ENCODE measurements around the gene XRCC4. TPM values are rescaled to one million over a fixed set of nuclear protein-coding genes. Genes with fewer than 3 reads are reported as not detected.

XRCC4 gene
- total RNA-seq, 1 experiment from 2014 or later, result 15.6 TPM

- in situ Hi-C loops (cut with HindIII; ENCODE audit: low pct_unique_long_range_greater_than_20kb, low sequenced_read_pairs), result no loop called here
- DNase-seq (ENCODE audit: low read depth), result no peak
Measured at GRCh38 chr5:83099445-83099844, 22.1 kb downstream of the XRCC4 start.

- DNase-seq (ENCODE audit: low read depth), result no peak
- in situ Hi-C loops (cut with HindIII; ENCODE audit: low pct_unique_long_range_greater_than_20kb, low sequenced_read_pairs), result no loop called here
Measured at GRCh38 chr5:83101514-83101913, 24.2 kb downstream of the XRCC4 start.

- no peak for DNase-seq (ENCODE audit: low read depth)
- in situ Hi-C loops (cut with HindIII; ENCODE audit: low pct_unique_long_range_greater_than_20kb, low sequenced_read_pairs), result no loop called here
Measured at GRCh38 chr5:83102364-83102980, 25.1 kb downstream of the XRCC4 start.

GRCh38 chr5:83104021-83104420, 26.7 kb downstream of the XRCC4 start:
- no peak for DNase-seq (ENCODE audit: low read depth)
- in situ Hi-C loops (cut with HindIII; ENCODE audit: low pct_unique_long_range_greater_than_20kb, low sequenced_read_pairs), result no loop called here

GRCh38 chr5:83107692-83108420, 30.5 kb downstream of the XRCC4 start:
- DNase-seq (ENCODE audit: low read depth), result no peak
- in situ Hi-C loops (cut with HindIII; ENCODE audit: low pct_unique_long_range_greater_than_20kb, low sequenced_read_pairs), result no loop called here

- no peak for DNase-seq (ENCODE audit: low read depth)
- in situ Hi-C loops (cut with HindIII; ENCODE audit: low pct_unique_long_range_greater_than_20kb, low sequenced_read_pairs), result no loop called here
Measured at GRCh38 chr5:83109380-83109779, 32.0 kb downstream of the XRCC4 start.

- DNase-seq (ENCODE audit: low read depth), result no peak
- in situ Hi-C loops (cut with HindIII; ENCODE audit: low pct_unique_long_range_greater_than_20kb, low sequenced_read_pairs), result no loop called here
Measured at GRCh38 chr5:83115816-83116215, 38.5 kb downstream of the XRCC4 start.

- in situ Hi-C loops (cut with HindIII; ENCODE audit: low pct_unique_long_range_greater_than_20kb, low sequenced_read_pairs), result no loop called here
- no peak for DNase-seq (ENCODE audit: low read depth)
Measured at GRCh38 chr5:83118471-83118870, 41.1 kb downstream of the XRCC4 start.

GRCh38 chr5:83118976-83119375, 41.6 kb downstream of the XRCC4 start:
- in situ Hi-C loops (cut with HindIII; ENCODE audit: low pct_unique_long_range_greater_than_20kb, low sequenced_read_pairs), result no loop called here
- no peak for DNase-seq (ENCODE audit: low read depth)

- DNase-seq (ENCODE audit: low read depth), result no peak
- in situ Hi-C loops (cut with HindIII; ENCODE audit: low pct_unique_long_range_greater_than_20kb, low sequenced_read_pairs), result no loop called here
Measured at GRCh38 chr5:83124593-83124992, 47.2 kb downstream of the XRCC4 start.

GRCh38 chr5:83125560-83125959, 48.2 kb downstream of the XRCC4 start:
- in situ Hi-C loops (cut with HindIII; ENCODE audit: low pct_unique_long_range_greater_than_20kb, low sequenced_read_pairs), result no loop called here
- DNase-seq (ENCODE audit: low read depth), result no peak

GRCh38 chr5:83126501-83126900, 49.2 kb downstream of the XRCC4 start:
- no peak for DNase-seq (ENCODE audit: low read depth)
- in situ Hi-C loops (cut with HindIII; ENCODE audit: low pct_unique_long_range_greater_than_20kb, low sequenced_read_pairs), result no loop called here

- DNase-seq (ENCODE audit: low read depth), result no peak
- in situ Hi-C loops (cut with HindIII; ENCODE audit: low pct_unique_long_range_greater_than_20kb, low sequenced_read_pairs), result no loop called here
Measured at GRCh38 chr5:83133797-83134196, 56.5 kb downstream of the XRCC4 start.

GRCh38 chr5:83142526-83142925, 65.2 kb downstream of the XRCC4 start:
- in situ Hi-C loops (cut with HindIII; ENCODE audit: low pct_unique_long_range_greater_than_20kb, low sequenced_read_pairs), result no loop called here
- DNase-seq (ENCODE audit: low read depth), result no peak

GRCh38 chr5:83145241-83145640, 67.9 kb downstream of the XRCC4 start:
- in situ Hi-C loops (cut with HindIII; ENCODE audit: low pct_unique_long_range_greater_than_20kb, low sequenced_read_pairs), result no loop called here
- DNase-seq (ENCODE audit: low read depth), result no peak

- in situ Hi-C loops (cut with HindIII; ENCODE audit: low pct_unique_long_range_greater_than_20kb, low sequenced_read_pairs), result no loop called here
- no peak for DNase-seq (ENCODE audit: low read depth)
Measured at GRCh38 chr5:83145882-83146331, 68.6 kb downstream of the XRCC4 start.

GRCh38 chr5:83146441-83146840, 69.1 kb downstream of the XRCC4 start:
- no peak for DNase-seq (ENCODE audit: low read depth)
- in situ Hi-C loops (cut with HindIII; ENCODE audit: low pct_unique_long_range_greater_than_20kb, low sequenced_read_pairs), result no loop called here

- in situ Hi-C loops (cut with HindIII; ENCODE audit: low pct_unique_long_range_greater_than_20kb, low sequenced_read_pairs), result no loop called here
Measured at GRCh38 chr5:83147593-83147992, 70.2 kb downstream of the XRCC4 start.

GRCh38 chr5:83148370-83148769, 71.0 kb downstream of the XRCC4 start:
- in situ Hi-C loops (cut with HindIII; ENCODE audit: low pct_unique_long_range_greater_than_20kb, low sequenced_read_pairs), result no loop called here
- DNase-seq (ENCODE audit: low read depth), result no peak

More at GRCh38 chr5:83147593-83147992, 70.2 kb downstream of the XRCC4 start:
- DNase-seq (ENCODE audit: low read depth), result no peak

- in situ Hi-C loops (cut with HindIII; ENCODE audit: low pct_unique_long_range_greater_than_20kb, low sequenced_read_pairs), result no loop called here
- no peak for DNase-seq (ENCODE audit: low read depth)
Measured at GRCh38 chr5:83149671-83150070, 72.3 kb downstream of the XRCC4 start.

Measured in Caki2 (cell line).